HG03439 (cell line): ENCODE measurements around the gene SMG6.
"Not testable (repeated sequence)": the region's sequence is repeated elsewhere in the genome, so short reads cannot be mapped to it uniquely, and the experiment has no call there.

ENCODE experiments used
- ATAC-seq: cut with Tn5 transposase; IDR thresholded peaks from one replicate; pipeline ENCODE4 v1.9.1; 2021; ENCODE audit warnings: mild to moderate bottlenecking, moderate library complexity; ENCODE audit not compliant: unreplicated experiment

Gene SMG6

GRCh38 chr17:2303204-2304188 lies at the start of gene SMG6, which contains the start of gene SRR:
TSS of gene SMG6 (minus strand) at chr17:2303785. CDS start at chr17:2303720, 65 bp downstream.
TSS of gene SRR (plus strand) at chr17:2303950. CDS start at chr17:2315561, 11,611 bp downstream.
- peak; percentile 77 for ATAC-seq

GRCh38 chr17:2351269-2351668 lies 47.7 kb upstream of the SMG6 start:
- ATAC-seq: no peak

GRCh38 chr17:2347805-2348685 lies 44.5 kb upstream of the SMG6 start:
- ATAC-seq: no peak

- ATAC-seq: no peak
Measured at GRCh38 chr17:2346475-2346874, 42.9 kb upstream of the SMG6 start.

GRCh38 chr17:2344528-2344927 lies 40.9 kb upstream of the SMG6 start:
- no peak for ATAC-seq

GRCh38 chr17:2343421-2343820 lies 39.8 kb upstream of the SMG6 start:
- no peak for ATAC-seq

GRCh38 chr17:2338315-2338657 lies 34.7 kb upstream of the SMG6 start:
- no peak for ATAC-seq

GRCh38 chr17:2337544-2338314 lies 34.1 kb upstream of the SMG6 start:
- peak; percentile 29 for ATAC-seq

- peak; percentile 21 for ATAC-seq
Measured at GRCh38 chr17:2336852-2337543, 33.4 kb upstream of the SMG6 start, which contains the start of gene SGSM2. TSS of gene SGSM2 (plus strand) at chr17:2337501. CDS start at chr17:2337689, 188 bp downstream.

GRCh38 chr17:2336215-2336851 lies 32.7 kb upstream of the SMG6 start, which contains the start of gene TSR1:
TSS of gene TSR1 (minus strand) at chr17:2336457. CDS start at chr17:2336427, 30 bp downstream.
- ATAC-seq: peak; percentile 86

GRCh38 chr17:2335726-2336214 lies 32.2 kb upstream of the SMG6 start:
- no peak for ATAC-seq

GRCh38 chr17:2331303-2331702 lies 27.7 kb upstream of the SMG6 start:
- no peak for ATAC-seq

- no peak for ATAC-seq
Measured at GRCh38 chr17:2323629-2324314, 20.2 kb upstream of the SMG6 start.

GRCh38 chr17:2321399-2321798 lies 17.8 kb upstream of the SMG6 start:
- no peak for ATAC-seq

- no peak for ATAC-seq
Measured at GRCh38 chr17:2319051-2319450, 15.5 kb upstream of the SMG6 start.

GRCh38 chr17:2317796-2318195 lies 14.2 kb upstream of the SMG6 start:
- no peak for ATAC-seq

GRCh38 chr17:2316916-2317205 lies 13.3 kb upstream of the SMG6 start:
- not testable (repeated sequence) for ATAC-seq

- no peak for ATAC-seq
Measured at GRCh38 chr17:2312736-2313135, 9.2 kb upstream of the SMG6 start.
